GM18861 (cell line): ENCODE data around the gene SCYGR5.
"Not testable (repeated sequence)": the region's sequence is repeated elsewhere in the genome, so short reads cannot be mapped to it uniquely, and the experiment has no call there.

Experiments
- ATAC-seq: cut with Tn5 transposase; IDR thresholded peaks from one replicate; pipeline ENCODE4 v1.9.1; 2021; ENCODE audit not compliant: unreplicated experiment

SCYGR5 gene

GRCh38 chr2:227671170-227671905 lies 4.7 kb downstream of the SCYGR5 start:
- no peak for ATAC-seq

- ATAC-seq = not testable (repeated sequence)
These were observed 7.0 kb downstream of the SCYGR5 start for GRCh38 chr2:227673620-227674019.

DNA sequence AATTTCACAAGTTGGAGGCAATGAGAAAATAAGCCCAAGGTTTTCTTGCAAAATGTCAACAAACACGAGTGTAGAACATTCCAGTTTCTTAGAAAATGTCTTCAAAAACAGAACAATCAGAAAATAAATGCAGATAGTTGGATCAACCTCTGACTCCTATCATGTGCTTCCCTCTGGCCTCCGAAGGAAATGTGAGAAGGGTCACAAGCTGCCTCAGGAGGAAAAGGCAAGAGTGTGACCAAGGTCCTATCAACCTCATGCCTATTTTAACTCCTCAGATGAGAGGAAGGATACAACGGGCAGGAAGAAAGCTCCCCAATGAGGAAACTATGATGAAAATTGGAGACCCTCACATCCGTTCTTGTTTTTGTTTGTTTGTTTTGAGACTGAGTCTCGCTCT lies 7.9 kb downstream of the SCYGR5 start:
- ATAC-seq = no peak

DNA sequence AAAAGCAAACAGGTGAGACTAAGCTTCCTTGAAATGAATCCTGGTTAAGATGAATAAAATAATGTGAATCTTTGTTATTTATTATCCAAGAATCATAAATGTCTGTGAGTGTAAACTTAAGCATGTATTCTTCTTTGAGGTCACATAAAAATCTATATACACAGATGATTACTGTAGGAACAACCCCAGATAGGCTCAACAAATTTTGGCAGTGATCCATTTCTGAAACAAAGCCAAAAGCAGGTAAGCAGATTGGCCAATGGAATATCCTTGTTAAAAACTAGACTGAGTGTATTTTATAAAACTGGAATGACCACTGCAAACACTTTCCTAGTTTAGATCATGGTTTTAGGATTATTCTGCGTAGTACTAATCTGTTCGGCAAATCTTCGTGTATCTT lies 11.3 kb downstream of the SCYGR5 start:
- no peak for ATAC-seq

DNA sequence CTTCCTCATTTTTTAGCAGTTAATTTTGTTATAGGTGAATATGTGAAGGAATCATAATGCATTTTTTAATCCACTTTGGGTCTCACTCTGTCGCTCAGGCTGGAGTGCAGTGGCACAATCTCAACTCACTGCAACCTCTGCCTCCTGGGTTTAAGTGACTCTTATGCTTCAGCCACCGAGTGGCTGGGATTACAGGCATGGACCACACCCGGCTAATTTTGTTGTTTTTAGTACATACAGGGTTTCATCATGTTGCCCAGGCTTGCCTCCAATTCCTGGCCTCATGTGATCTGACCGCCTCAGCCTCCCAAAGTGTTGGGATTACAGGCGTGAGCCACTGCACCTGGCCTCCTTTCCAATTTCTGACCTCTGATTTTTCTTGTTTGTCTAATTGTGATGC lies 17.7 kb downstream of the SCYGR5 start:
- no peak for ATAC-seq

- no peak for ATAC-seq
These were observed 20.6 kb downstream of the SCYGR5 start for GRCh38 chr2:227687189-227687588.

DNA sequence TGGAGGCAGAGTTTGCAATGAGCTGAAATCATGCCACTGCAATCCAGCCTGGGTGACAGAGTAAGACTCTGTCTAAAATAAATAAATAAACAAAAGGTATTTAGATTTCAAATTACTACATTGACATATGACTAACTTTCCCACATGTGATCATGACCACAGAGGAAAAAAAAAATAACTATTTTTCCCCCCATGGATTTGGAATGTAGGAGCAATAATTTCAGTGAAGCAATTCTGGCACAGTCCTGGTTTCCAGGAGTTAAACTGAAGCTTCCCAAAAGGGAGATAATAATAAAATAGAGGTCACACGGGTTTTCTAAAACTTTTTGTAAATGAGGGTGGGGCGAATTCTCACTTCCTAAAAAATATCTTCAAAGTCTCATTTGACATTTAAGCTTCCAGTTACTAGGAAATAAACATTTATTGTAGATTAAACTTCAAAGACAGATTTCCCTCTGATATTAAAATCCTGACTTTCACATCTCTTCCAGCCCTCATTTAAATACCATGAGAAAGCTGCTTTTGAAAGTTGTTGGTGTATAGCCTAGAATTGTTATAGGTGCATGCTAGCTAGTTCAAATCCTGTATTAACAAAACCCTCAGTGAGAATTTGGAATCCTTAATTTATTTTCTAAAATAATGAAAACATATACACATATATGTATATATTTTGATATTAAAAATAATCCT lies 30.5 kb downstream of the SCYGR5 start:
- ATAC-seq = no peak

GRCh38 chr2:227701556-227701955 lies 35.0 kb downstream of the SCYGR5 start:
- ATAC-seq = no peak

GRCh38 chr2:227703280-227703732 lies 36.7 kb downstream of the SCYGR5 start:
- no peak for ATAC-seq

DNA sequence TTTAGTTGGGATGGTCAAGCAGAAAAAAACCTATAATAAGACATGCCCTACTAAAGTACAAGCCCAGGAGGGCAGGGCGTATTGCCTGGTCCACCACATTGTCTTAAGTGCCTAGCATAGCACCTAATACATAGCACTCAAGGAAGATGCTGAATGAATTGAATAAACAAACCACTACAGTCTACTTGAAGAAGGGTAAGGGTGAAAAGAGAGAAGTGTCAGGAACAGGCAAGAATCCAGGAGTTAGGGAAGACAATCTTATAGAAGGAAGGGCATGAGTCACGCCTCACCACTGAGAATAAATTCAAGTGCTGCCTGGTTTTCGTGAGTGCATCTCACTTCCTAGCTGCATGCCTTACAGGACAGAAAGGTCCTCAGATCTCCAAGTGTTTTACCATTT lies 37.4 kb downstream of the SCYGR5 start:
- no peak for ATAC-seq

GRCh38 chr2:227706859-227707258 lies 40.3 kb downstream of the SCYGR5 start:
- ATAC-seq = no peak

DNA sequence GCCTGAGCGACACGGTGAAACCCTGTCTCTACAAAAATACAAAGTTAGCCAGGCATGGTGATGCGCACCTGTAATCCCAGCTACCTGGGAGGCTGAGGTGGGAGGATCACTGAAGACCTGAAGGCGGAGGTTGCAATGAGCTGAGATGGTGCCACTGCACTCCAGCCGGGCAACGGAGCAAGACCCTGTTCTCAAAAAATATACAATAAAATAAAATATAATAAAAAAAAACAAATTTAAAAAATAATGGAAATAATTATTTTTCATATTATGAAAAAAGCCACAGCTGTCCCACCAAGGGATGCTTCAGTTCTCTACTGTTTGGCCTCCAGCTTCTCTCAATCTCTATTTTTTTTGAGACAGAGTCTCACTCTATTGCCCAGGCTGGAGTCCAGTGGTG lies 40.8 kb downstream of the SCYGR5 start:
- no peak for ATAC-seq

- ATAC-seq = no peak
These were observed 44.4 kb downstream of the SCYGR5 start for GRCh38 chr2:227710986-227711385.

- no peak for ATAC-seq
These were observed 46.7 kb downstream of the SCYGR5 start for GRCh38 chr2:227713291-227713690.

GRCh38 chr2:227716501-227716900 lies 49.9 kb downstream of the SCYGR5 start:
- no peak for ATAC-seq
